Lower leg skin (tissue), 4 donors: ENCODE measurements around the gene CD59. TPM values are rescaled to one million over a fixed set of nuclear protein-coding genes. Genes with fewer than 3 reads are reported as not detected.

Source experiments
- DNase-seq, 2 donors: peaks; one replicate each; pipeline ENCODE4 v3.0.0-alpha.2; 2019; ENCODE audit warnings: low spot score in 2 of 2
- H3K4me3 ChIP-seq: fragments of 200-600 bp; sonication (generic); 2 replicates; pipeline ENCODE4 v1.5.1; 2017; ENCODE audit warnings: mild to moderate bottlenecking, low read depth; ENCODE audit not compliant: poor library complexity, severe bottlenecking
- CTCF ChIP-seq, 3 donors: fragments of 450-650 bp; IDR thresholded peaks; one replicate each; pipeline ENCODE4 v1.5.1; 2016; ENCODE audit warnings: antibody characterized with exemption in 3 of 3, mild to moderate bottlenecking in 3 of 3, moderate library complexity in 2 of 3
- POLR2A ChIP-seq, 2 donors: fragments of 450-650 bp; IDR thresholded peaks; one replicate each; pipeline ENCODE4 v1.6.1; 2016 to 2017; ENCODE audit warnings: antibody characterized with exemption in 2 of 2, mild to moderate bottlenecking in 1 of 2, moderate library complexity in 1 of 2
- WGBS, 2 donors: methylation state at CpG; one replicate each; pipeline ENCODE4 v1.1.5; 2018; 5-methylcytosine and 5-hydroxymethylcytosine counted together
- intact Hi-C: fragments of 100-400 bp; cut with DNase I; formaldehyde crosslinking; loops from one replicate; pipeline ENCODE4 v1.15.0; 2023; ENCODE audit warnings: low total_unique reads
- total RNA-seq, 4 donors: library from RNA; depleted of rRNA; stranded (reverse); fragments of >200 nt; gene quantifications; one replicate each; pipeline ENCODE4 v1.1.0, GENCODE V29; 2016

CD59 gene
- total RNA-seq, 4 donors from 2014 or later, result 222 to 444 (median 324) TPM

- DNase-seq, result no peak
- WGBS, 2 donors, result 95 to 100% methylated on average over 2 of the region's 2 CpGs
- no peak for TF ChIP-seq POLR2A (IDR thresholded peaks at IDR 0.05)
- no peak for TF ChIP-seq CTCF (IDR thresholded peaks at IDR 0.05)
- intact Hi-C loops, result no loop called here
- no peak overlapping the region for H3K4me3 ChIP-seq
Observed at GRCh38 chr11:33761471-33761870, 25.2 kb upstream of the CD59 start.

GRCh38 chr11:33753304-33753967, 17.2 kb upstream of the CD59 start:
- H3K4me3 ChIP-seq, result no peak overlapping the region
- TF ChIP-seq POLR2A (IDR thresholded peaks at IDR 0.05), result no peak
- no peak for TF ChIP-seq CTCF (IDR thresholded peaks at IDR 0.05)

GRCh38 chr11:33751878-33752277, 15.7 kb upstream of the CD59 start:
- intact Hi-C loops, result no loop called here
- no peak for TF ChIP-seq POLR2A (IDR thresholded peaks at IDR 0.05)
- no peak for TF ChIP-seq CTCF (IDR thresholded peaks at IDR 0.05)
- DNase-seq, result no peak
- no peak overlapping the region for H3K4me3 ChIP-seq
- WGBS, 2 donors, result 79 to 93% methylated on average over 3 of the region's 3 CpGs

More at GRCh38 chr11:33753304-33753967, 17.2 kb upstream of the CD59 start:
- intact Hi-C loops, result no loop called here
- DNase-seq, result no peak
- WGBS, 2 donors, result 65 to 69% methylated on average over 4 of the region's 4 CpGs

- intact Hi-C loops, result loop anchor here (10.0 kb wide), 2 partner anchors 203 to 383 kb away; no protein-coding TSS in a partner anchor
- H3K4me3 ChIP-seq, result no peak overlapping the region
- TF ChIP-seq POLR2A (IDR thresholded peaks at IDR 0.05) (no peak), CTCF (IDR thresholded peaks at IDR 0.05) (no peak)
- WGBS, 2 donors, result 24 to 28% methylated on average over 2 of the region's 2 CpGs
- DNase-seq, result no peak
Observed at GRCh38 chr11:33747979-33748378, 11.8 kb upstream of the CD59 start.

- no peak overlapping the region for H3K4me3 ChIP-seq
- intact Hi-C loops, result loop anchor here (10.0 kb wide), 2 partner anchors 198 to 378 kb away; no protein-coding TSS in a partner anchor
- TF ChIP-seq POLR2A (IDR thresholded peaks at IDR 0.05), result no peak
- no peak for TF ChIP-seq CTCF (IDR thresholded peaks at IDR 0.05)
- WGBS, 2 donors, result 82 to 90% methylated on average over 5 of the region's 5 CpGs
- no peak for DNase-seq
Observed at GRCh38 chr11:33743291-33743690, 7.1 kb upstream of the CD59 start.
